22Rv1 (cell line): Measurements from ENCODE around the gene NTRK3.

Source experiments
- CTCF ChIP-seq: fragments of 450-650 bp; IDR thresholded peaks from 2 replicates; pipeline ENCODE4 v1.5.1; 2017; ENCODE audit warnings: mild to moderate bottlenecking
- ZFX ChIP-seq: fragments of 450-650 bp; IDR thresholded peaks from 2 replicates; pipeline ENCODE4 v1.6.1; 2017; ENCODE audit warnings: antibody characterized with exemption, borderline replicate concordance

- no peak for TF ChIP-seq CTCF
- TF ChIP-seq ZFX: no peak
Observed at GRCh38 chr15:88131937-88132336, 124.6 kb downstream of the NTRK3 start.
